GM12801 (cell line): ENCODE results near the gene WDR1.

Experiments
- TF ChIP-seq, protein P1 (sequence below): IDR thresholded peaks from one replicate; pipeline ENCODE4 v1.5.1; 2011; ENCODE audit warnings: control low read depth; ENCODE audit not compliant: insufficient read length; ENCODE audit errors: extremely low read depth

The WDR1 gene

GRCh38 chr4:10131202-10131601 is 14.6 kb upstream of the WDR1 start:
- TF ChIP-seq, protein P1, sequence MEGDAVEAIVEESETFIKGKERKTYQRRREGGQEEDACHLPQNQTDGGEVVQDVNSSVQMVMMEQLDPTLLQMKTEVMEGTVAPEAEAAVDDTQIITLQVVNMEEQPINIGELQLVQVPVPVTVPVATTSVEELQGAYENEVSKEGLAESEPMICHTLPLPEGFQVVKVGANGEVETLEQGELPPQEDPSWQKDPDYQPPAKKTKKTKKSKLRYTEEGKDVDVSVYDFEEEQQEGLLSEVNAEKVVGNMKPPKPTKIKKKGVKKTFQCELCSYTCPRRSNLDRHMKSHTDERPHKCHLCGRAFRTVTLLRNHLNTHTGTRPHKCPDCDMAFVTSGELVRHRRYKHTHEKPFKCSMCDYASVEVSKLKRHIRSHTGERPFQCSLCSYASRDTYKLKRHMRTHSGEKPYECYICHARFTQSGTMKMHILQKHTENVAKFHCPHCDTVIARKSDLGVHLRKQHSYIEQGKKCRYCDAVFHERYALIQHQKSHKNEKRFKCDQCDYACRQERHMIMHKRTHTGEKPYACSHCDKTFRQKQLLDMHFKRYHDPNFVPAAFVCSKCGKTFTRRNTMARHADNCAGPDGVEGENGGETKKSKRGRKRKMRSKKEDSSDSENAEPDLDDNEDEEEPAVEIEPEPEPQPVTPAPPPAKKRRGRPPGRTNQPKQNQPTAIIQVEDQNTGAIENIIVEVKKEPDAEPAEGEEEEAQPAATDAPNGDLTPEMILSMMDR: no peak

- TF ChIP-seq, protein P1: no peak
Measured at GRCh38 chr4:10130178-10130888, 13.7 kb upstream of the WDR1 start.

DNA sequence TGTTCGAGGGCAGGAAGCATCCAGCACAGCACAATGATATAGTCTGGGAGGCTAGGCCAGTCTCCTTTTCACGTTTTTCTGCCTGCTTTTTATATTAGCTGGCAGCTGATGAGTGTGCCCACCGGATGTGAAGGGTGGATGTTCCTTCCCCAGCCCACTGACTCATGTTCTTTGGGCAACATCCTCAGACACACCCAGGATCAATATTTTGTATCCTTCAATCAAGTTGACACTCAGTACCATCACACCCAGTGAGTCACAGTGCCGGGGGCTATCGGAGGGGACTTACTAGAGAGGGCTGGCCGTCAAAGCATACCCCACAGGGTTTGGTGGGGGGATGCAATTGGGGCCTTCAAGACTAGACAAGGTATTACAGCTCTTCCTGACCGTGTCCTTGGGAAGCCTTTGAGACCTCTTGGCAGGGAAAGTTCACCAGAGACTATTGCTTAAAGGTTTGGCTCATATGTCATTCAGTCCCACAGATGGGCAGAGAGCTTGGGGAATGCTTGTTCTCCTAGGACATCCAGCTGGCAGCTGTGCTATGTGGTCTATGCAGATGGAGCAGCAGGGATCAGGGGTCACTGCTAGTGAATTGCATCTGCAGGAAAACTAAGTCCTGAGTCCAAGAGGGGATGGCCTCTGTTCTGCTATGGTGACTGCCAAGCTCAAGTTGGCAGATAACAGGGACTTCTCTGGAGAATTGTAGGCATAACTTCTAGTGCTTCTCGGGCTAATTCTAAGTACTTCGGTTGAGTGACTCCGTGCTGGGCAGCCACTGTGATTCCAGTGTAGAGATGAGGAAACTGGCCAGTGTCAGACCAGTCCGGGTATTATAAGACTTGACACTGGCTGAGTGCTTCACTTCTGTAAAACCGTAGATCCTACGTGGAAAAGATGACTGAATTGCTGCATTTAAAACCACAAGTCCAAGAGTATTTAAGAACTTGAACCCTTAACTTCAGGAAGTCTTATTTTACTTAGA is 12.9 kb upstream of the WDR1 start:
- TF ChIP-seq, protein P1: no peak

DNA sequence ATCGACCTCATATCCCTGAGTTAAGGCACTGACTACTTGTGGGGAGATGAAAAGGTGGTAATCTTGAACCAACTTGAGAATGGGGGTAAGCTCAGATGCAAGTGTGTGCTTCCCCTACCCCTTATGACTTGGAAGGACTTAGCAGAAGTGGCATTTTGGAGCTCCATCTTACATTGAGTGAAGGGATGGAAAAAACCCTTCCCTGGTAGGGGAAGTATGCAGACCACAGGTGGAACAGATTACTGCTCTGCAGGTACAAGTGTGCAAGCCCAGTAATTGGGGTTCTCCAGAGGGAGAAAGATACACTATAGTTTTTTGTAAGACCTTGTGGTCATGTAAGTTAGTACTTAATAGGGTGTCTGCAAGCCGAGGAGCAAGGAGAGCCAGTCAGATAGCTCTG is 12.2 kb upstream of the WDR1 start:
- TF ChIP-seq, protein P1: no peak

GRCh38 chr4:10124167-10124930 is 7.8 kb upstream of the WDR1 start:
- TF ChIP-seq, protein P1: no peak

- TF ChIP-seq, protein P1: no peak
Measured at GRCh38 chr4:10123227-10124101, 6.9 kb upstream of the WDR1 start.
